ENCODE data around the gene MINDY4B.

Gene MINDY4B

DNA sequence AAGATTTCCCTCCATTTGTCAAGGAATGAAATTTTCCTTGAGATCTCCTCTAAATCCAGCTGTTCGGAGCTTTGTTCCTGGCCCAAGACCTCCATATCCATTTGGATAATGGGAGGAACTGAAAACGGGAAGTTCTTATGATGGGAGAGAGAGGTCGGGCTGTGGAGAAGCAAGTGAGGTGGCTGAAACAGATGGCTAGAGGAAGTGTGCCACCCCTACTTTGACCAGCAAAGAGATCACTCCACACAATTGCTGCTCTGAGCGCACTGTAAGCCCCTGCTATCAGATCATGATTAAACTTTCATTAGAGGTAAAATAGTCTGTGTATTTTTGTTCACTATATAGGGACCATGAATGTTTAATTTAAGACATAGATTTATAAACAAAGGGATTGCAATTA is at the start of gene MINDY4B:
Gene MINDY4B, minus strand, starts transcription at position 101 of the 400 bp plus-strand sequence. Its CDS starts 0 bp downstream, at position 101.
- no peak for DNase-seq

DNA sequence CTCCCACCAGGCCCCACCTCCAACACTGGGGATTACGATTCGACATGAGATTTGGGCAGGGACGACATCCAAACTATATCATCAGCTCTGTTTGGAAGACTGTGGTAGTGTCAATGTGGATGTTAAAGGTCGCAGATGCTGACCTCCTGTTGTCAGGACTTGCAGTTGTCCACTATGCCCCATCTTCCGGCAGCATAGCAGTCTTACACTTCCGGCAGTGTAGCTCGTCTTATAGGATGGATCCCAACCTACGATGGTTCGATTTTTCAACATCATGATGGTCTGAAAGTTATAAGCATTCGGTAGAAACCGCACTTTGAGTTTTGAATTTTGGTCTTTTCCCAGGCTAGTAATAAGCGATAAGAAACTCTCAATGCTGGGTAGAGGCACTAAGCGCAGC is 46.7 kb upstream of the MINDY4B start:
- DNase-seq: no peak

DNA sequence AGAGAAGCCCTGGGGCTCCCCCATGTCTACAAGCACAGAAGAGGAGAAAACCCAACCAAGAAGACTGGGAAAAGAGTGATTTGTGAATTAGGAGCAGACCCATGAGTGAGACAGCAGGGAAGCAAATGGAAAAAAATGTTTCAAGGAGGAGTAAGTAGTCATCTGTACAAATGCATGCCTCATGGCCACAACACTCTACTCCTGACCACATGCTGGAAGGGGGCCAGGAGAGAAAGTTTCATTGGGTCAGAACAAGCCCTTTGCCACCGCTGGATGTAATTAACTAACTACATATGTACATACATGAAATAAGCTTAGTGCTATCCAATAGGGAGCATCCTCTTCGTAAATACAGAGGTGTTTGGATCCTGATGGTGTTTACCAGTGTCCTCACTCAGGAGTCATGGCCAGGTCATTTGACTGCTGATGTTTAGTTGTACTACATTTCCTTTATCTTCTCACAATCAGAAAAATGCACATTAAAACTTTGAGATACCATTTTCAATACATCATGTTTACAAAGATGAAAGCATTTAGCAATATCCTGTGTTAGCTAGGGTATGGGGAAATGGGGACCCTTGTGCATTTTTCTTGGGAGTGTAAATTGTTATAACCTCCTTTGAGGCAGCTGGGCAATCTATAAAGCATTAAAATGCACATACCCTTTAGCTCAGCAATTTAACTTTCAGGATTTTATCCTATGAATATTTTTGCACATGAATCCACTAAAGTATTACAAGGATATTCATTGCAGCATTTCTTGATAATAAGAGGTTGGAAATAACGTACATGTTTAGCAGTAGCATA is 40.2 kb upstream of the MINDY4B start:
- DNase-seq: no peak

DNA sequence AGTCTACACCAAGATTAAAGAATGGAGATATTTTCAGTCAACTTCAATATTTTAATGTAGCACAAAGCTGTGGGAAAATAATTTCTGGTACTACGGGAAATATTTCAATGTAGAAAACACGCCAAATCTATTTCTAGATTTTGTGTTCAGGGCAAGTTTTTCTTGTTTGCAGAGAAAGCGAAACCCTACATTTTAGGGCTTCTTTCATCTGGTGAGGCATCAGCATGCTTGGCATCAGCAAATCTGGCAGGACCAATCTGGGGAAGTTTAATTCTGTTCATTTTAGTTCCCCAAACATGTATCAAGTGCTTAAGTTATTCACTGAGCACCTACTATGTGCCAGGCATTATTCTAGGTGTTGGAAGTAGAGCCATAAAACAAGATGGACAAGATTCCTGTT is 37.0 kb upstream of the MINDY4B start:
- no peak for DNase-seq

DNA sequence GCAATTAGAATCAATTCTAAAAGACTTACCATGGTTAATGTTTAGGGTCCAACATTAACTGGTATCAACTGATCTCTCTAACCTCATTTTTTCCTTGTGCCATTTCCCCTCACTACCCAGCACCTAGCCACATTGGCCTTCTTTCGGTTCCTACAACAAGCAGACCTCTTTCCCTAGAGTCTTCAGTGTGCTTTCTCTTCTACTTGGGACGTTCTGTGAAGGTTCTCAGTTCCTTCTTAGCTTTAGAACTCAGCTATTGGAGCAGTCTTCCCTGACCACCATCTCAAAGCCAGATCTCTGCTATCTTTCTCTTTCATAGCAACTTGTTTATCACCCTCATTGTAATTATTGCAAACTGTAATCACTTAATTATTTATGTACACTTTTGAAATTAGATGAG is 31.5 kb upstream of the MINDY4B start:
- DNase-seq: no peak

DNA sequence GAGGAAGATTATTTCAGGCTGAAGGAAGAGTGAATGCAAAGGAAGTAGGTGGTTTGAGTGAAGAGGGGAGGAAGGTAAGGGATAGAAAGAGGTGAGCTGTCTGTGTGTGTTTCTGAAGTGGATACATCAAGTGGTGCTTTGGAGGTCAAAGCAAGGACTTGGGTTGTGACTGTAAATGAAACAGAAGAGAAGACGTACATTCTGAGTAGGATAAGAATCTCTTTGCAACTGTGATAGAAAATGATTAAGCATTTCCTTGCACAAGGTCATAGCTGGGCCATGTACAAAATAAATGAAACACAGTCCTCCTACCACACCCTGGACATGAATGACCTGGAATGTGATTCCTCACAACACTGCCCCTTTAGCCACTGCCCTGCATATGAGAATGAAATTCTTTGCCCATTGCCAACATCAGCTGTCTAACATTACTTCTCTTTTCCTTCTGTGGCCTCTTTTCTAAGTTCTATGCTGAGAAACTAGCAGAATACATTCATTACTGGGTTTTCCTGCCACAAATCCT is 28.3 kb upstream of the MINDY4B start:
- DNase-seq: no peak

DNA sequence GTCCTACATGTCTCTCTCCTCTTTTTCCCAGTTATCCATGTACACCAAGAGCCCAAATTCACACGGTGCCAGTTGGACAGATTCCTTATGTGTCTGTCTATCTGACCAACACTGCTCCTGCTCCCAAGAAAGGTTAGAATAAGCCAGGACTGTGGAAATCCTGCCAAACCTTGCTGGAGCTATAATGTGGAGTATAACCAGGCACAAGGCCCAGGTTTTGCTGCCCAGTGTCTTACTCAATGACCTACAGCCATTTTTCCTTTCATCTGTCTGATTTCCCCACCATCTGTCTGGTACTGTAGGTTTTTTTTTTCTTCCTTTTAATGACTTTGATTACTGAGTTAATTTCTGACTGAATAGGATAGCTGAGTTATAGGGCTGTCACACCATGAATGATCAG is 26.5 kb upstream of the MINDY4B start:
- no peak for DNase-seq

DNA sequence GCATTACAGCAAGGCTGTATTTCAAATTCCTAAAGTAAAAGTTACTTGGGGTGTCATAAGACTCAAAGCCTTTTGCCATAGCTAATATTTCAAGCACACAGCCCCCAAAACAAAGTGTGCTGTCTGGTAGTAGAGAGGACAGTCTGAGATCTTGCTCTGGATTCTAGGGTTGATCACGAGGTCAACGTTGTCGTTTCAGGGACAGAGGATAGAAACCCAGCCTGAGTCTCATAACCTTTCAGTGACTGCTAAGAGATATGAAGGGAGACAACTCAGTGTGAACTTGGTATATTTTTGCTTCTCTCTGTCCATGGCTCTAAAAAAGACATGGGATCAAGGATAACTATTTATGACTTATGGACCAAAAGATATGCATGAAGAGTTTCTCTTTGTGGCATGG is 25.6 kb upstream of the MINDY4B start:
- DNase-seq: no peak

DNA sequence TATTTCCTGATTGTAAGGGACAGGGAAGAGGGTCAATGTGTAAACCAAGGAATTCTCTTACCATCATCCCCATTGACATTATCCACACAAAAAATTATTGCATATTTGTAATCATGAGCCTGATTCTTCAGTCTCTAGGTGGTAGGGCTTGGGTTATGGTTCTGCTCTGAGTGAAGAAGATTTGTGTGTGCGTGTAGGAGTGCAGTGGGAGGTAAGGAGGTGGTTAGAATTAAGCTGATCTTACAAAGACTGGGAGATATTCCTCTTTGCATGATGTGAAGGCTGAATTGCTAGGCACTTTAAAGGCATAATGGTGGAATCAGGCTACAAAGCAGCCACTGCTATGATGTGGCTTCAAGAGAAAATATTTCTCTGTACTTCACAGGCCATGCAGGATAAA is 23.0 kb upstream of the MINDY4B start:
- no peak for DNase-seq

DNA sequence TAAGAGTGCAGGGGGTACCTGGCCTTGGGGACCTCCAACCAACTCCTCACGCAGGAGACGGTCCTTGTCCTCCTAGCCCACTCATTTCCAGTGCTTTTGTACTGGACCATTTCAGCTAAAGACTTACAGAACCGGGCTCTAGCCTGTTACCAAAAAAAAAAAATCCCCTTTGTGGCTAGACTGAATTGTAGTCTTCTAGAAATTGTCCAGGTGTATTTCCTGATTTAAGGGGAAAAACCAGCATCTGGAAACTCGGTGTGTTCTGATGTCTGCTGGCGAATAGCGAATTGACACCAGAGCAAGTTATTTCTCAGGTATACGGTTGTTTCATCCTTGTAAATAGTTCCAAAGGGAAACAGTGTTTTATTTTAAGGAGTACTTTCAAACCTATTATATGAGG is 21.1 kb upstream of the MINDY4B start:
- no peak for DNase-seq

DNA sequence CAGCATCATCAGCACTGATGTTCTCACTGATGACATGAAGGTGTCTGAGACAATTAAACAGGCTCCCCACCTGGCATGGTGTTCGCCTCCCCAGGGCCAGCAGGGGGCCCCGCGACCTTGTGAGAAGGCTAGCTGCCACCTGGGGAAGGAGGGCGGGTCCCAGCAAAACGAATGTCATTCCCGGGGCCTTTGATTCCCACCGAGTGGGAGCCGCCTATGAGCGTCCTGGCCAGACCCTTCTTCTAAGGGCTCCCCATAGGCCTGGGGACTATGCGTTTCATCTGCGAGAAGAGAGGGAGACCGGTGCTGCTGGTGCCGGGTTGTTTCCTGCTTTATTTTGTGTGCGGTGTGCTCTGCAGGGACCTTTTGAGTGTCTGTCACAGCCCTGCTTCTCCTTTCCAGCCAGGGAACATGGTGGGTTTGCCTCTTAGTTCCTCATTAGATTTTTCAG is 20.5 kb upstream of the MINDY4B start:
- peak; percentile 51 for DNase-seq

DNA sequence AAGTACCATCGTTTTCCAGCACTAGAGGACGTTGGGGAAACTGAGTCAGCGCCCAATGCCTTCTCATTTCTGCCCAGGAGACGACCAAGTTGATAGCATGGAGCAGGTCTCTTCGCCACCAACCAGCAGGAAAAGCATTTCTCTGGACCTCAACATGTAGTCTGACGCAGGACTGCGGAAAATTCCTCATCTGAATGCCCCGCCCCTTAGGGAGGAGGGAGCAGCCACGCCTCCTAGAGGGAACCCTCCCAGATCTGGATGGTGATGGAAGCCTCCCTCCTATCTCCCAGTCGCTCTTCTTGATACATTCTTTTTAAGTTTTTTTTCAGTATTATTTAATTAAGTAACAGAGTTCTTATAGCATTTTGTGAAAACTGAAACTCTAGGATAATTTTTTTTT is 17.4 kb upstream of the MINDY4B start:
- no peak for DNase-seq

DNA sequence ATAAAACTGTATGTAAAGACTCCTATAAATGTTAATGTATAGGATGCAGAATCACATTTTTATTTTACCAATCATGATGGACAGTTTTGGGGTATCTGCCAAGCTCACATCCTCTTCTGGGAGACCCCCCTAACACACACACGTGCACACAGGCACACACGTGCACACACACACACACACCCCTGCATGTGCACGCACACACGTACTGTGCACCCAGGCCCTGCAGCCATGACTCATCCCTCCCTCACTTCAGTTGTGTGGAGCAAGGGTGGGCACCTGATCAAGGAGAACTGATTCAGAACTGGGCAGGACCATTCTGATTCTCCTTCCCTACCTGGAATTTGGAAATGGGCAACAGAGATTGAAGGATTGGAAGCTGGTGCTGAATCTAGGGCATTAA is 16.0 kb upstream of the MINDY4B start:
- no peak for DNase-seq

DNA sequence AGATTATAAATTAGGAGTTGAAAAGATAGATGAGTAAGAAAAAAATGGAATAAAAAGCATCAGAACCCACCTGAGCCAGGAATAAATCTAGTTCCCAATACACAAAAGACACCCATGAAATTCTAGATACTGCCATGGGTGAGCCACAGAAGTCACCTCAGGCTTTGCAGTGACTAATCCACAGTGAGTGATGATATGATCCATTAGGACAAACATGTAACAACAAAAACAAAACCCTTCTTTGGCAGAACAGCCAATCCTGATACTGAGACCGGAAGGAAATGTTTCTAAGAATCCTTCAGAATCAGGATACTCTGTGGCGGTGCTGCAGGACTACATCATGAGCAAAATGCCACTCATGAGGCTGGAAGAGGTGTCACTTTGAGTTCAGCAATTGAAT is 15.0 kb upstream of the MINDY4B start:
- no peak for DNase-seq

DNA sequence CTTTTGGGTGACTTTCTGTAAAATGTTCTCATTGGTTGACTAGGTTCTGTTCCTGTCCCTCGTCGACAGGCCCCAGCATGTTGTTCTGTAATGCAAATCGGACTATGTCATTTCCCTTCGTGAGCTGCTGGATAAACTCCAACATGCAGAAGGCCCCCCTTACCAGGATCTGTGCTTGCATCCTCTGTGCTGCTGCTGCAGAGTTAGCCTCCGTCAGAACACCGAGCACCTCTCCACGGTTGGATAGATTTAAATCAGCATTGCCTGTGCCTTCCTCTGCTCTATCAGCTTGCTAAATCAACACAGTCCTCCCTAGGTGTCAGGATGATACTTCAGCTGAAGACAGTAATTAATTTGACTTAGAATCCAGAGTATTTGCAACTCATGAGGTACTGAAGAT is 12.7 kb upstream of the MINDY4B start:
- no peak for DNase-seq

DNA sequence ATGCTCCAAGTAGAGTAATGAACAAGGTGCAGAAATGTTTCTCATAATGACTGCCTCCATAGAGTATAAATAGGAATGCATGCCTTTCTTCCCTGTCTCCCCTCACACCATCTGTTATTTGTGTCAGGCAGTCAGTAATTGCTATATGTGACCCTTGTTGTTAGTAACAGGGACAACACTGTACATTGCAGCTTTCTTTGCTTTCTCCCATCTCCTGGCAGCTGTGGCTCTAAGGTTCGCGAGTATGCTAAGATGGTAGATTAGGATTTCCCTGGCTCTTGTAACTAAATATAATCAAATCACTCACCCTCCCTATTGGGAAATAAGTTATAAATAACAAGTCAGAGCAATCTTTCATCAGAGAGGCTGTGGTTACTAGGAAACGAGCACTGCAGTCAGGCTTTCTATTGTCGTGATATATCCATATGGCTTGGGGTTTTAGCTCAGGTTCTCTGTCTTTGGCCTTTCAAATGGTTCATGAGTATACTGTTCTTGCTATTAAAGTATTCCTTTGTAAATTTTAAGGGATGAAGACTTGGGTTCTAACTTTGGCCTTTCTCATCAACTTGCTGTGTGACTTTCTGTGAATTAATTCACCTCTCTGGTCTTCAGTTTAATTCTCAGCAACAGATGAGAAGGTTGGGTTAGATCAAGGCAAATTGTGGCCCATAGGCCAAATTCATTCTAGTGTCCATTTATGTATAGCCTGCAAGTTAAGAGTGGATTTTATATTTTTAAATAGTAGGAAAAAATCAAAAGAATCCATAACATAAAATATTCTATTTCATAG is 8.1 kb upstream of the MINDY4B start:
- no peak for DNase-seq

DNA sequence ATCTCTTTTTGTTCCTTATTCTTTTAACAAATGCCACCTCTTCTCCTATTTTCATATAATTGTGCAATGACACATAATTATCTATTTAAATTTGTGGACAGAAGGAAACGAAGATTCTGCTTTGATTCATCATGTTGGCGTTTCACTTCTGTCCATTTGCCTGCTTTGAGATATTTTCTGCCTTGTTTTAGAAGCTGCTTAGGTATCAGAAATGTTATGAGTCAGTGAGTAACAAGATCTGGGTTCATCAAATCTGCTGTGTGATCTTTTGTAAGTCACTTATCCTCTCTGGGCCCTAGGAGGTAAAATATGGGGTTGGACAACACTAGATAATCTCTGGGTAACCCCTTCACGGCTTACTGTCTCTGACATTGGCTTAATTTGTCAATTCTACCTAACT is 7.3 kb upstream of the MINDY4B start:
- no peak for DNase-seq

DNA sequence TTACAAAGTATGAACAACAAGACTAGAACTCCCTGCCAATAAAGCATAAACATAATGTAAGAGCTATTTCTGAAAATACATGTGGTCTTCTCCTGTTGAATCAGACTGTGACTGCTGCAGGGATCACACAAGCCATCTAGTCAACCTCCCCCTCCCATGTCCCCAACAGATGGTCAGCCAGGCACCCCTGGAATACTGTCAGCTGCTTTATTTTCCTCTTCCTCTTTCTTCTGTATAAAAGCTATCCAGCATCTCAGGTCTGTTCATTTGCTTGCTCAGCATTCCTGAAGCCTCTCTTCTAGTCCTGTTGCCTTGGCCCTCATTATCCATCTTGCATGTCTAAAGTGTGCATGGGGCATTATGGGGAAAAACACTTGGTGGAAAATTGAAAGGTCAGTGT is 6.5 kb upstream of the MINDY4B start:
- DNase-seq: no peak

DNA sequence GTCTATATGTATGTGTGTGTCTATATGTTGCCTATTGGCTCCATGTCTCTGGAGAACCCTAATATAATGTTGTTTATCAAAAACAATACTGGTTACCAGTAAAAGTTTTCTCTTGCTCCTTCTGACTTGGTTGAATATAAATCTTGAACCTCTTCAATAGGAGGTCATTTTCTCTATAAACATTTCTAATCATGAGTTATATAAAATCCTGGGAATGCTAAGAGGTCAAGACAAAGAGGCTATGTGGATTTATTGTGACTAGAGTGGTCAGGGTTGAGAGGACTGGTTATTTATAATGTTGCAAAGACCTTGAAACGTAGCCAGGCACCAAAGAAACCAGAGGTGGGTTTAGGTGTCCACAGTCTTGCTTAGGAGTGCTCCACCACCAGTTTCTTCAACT is 1.2 kb upstream of the MINDY4B start:
- no peak for DNase-seq

DNA sequence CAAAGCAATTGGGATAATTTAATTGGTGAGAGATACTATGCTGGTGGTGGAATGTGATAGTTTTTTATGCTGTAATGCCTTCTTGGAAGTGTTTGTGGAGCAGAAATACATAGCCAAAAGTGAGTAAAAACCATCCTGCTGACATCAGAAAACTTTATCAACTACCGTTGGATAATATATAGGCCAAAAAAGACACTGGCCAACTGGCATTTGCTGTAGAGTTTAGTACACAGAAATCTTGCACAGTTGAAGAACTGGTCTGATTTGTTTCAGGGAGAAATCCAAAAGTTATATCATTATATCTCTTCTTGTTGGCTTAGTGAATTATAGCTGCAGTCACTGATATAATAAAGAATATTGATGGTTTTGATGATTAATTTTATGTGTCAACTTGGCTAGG is 507 bp upstream of the MINDY4B start:
- no peak for DNase-seq

DNA sequence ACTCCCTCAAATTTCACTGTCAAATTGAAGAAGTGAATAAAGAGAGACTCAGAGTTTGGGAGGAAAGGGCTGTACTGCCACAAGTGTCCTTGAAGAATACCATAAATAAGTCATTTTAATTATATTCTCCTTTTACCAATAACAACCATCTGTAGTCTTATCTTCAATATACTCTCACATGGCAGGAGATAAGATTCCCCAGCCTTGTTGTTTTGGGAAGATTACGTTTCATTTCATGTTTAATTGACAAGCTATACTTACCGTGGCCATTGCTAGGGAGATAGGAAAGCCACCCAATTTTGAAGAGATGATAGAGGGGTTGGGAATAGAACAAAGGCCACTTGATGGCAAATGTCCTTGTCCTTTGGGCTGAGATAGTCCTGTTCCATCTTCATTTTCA is 2.3 kb downstream of the MINDY4B start:
- no peak for DNase-seq

DNA sequence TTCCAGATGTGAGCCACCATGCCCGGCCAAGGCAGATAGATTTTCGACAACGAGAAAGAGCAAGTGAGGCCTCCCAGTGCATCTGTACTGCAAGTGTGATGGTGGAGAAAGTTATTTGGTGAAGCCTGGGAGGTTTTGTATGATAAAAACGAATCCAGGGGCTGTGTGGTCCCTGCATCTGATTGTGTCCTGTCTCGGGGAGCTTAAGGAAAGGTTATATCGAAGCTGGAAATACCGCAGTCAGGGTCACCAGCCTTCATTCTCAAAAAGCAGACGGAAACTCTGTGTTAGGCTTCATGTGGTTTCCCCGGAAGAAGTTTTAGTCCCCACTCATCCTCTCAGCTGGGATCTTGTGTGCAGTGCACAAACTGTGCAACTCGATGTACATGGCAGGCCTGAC is 3.4 kb downstream of the MINDY4B start:
- no peak for DNase-seq

DNA sequence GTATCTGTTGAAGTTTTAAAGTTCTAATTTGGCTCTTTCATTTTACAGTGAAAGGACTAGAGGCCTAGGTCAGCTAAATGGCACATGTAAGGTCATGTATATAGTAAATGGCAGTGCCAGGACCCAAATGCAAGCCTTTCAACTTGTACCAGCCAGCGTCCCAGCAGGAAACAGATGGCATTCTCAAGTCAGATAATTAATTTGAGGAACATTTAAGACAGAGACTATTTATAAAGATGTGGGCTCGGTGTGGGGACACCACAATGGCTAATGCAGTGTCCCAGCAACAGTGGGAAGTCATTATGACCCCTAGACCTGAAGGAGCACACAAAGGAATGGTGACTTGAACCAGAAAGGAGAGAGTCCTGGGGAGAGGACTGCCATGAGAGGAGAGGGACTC is 6.1 kb downstream of the MINDY4B start:
- DNase-seq: no peak

DNA sequence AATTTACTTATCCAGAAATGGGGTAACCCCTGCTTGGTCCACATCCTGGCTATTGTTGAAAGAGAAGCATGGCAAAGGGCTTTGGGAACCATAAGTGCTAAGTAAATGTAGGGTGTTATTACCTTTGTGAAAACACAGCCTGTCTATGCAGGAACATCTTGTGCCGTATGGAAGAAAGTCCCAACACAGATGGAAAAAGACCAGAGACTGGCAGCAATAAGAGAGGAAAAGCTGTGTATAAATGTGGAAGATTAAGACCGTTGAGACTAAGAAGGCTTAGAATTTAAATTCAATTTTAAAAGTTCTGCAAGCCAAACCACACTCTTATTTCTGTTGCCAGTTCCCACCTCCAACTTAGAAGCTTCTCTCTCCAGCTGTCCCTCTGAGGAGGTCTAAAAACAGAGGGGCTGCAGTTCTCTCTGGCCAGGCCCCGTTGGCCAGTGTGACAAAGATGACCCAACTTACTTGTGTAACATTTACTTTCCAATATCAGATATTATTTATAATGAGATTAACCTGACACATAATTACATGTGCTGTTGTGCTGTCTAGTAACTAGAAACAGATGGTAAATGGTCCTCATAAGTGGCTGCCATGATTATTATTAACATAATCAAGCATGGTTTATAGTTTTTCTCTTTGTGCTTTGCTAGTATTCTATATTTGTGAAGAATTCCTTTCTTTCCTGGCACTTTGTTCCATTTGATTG is 7.0 kb downstream of the MINDY4B start:
- DNase-seq: no peak

Data from activated T-cell treated with anti-CD3 and anti-CD28 coated beads, Interleukin-2, amount 50 U/mL, for 1 hour (primary cell).